GM19452 (cell line): ENCODE results near the gene TNS3.
"Not testable (repeated sequence)": the region's sequence is repeated elsewhere in the genome, so short reads cannot be mapped to it uniquely, and the experiment has no call there.

Experiments
- ATAC-seq: cut with Tn5 transposase; IDR thresholded peaks from one replicate; pipeline ENCODE4 v1.9.1; 2021; ENCODE audit not compliant: unreplicated experiment

Gene TNS3

DNA sequence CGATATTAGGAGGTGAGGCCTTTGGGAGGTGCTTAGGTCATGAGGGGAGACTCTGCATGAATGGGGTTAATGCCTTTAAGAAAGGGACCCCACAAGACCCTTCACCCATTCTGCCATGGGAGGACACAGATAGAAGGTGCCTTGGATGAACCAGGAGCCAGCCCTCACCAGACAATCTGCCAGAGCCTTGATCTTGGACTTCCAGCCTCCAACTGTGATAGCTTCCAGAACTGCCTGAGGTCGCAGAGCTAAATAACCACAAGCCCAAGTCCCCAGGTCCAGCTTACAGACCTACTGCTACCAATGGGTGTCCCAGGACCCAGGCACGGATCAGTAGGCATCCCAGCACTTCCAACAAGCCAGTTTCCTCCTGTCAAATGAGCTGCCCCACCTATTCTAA lies 37.5 kb downstream of the TNS3 start:
- ATAC-seq, result no peak

GRCh38 chr7:47543714-47544113 lies 38.2 kb downstream of the TNS3 start:
- ATAC-seq, result no peak

DNA sequence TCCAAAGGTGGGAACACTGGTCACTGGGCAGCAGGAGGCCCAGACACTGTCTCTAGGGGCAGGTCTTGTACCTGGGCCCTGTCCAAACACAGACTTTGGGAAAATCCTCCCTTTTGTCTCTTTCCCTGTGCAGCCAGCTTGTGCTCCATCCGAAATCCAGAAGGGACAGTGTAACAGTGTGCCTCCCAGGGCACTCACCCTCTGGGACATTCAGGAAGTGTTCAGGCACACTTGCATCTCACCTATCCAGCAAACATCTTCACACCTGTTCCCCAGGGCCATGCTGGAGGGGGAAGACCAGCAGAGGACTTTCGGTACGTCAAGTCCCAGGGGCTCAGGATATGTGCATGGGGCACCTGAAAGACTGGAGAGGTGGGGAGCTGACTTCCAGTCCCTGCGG lies 38.9 kb downstream of the TNS3 start:
- ATAC-seq, result no peak

GRCh38 chr7:47542051-47542450 lies 39.9 kb downstream of the TNS3 start:
- no peak for ATAC-seq

- not testable (repeated sequence) for ATAC-seq
Measured at GRCh38 chr7:47541485-47541884, 40.4 kb downstream of the TNS3 start.

GRCh38 chr7:47540387-47541350 lies 41.2 kb downstream of the TNS3 start:
- ATAC-seq, result no peak

- ATAC-seq, result no peak
Measured at GRCh38 chr7:47540053-47540386, 41.9 kb downstream of the TNS3 start.

DNA sequence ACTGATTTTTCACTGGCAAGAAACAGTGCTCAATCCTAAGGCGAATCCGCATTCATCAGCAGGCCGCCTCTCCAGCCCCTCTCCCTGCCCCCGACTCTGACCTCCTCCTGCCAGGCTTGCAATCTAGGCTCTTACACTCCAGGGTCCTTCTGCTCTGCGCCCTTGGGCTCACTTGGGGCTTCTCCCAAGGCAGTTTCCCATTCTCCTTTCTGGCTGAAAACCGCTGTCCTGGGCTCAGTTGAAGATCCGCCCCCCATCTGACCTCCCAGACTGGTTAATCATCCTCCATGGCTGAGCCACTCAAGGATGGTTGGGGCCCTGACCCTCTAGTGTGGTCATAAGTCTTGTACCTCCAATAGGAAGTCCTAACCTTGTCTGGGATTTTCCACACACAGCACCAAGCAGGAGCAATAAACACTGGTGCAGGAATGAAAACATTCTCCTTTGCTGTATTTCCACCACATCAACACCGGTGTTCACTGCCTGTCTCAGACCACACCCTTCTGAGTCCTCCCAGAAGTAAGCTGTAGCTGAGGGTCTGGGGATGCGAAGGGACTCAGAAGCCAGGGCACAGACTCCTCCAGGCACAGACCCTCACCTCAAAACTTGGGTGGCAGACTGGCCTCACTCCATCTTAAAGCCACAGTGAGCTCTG lies 42.4 kb downstream of the TNS3 start:
- no peak for ATAC-seq

- no peak for ATAC-seq
Measured at GRCh38 chr7:47538846-47539311, 43.0 kb downstream of the TNS3 start.

GRCh38 chr7:47537716-47538675 lies 43.9 kb downstream of the TNS3 start:
- no peak for ATAC-seq

GRCh38 chr7:47536661-47537611 lies 45.0 kb downstream of the TNS3 start:
- no peak for ATAC-seq

DNA sequence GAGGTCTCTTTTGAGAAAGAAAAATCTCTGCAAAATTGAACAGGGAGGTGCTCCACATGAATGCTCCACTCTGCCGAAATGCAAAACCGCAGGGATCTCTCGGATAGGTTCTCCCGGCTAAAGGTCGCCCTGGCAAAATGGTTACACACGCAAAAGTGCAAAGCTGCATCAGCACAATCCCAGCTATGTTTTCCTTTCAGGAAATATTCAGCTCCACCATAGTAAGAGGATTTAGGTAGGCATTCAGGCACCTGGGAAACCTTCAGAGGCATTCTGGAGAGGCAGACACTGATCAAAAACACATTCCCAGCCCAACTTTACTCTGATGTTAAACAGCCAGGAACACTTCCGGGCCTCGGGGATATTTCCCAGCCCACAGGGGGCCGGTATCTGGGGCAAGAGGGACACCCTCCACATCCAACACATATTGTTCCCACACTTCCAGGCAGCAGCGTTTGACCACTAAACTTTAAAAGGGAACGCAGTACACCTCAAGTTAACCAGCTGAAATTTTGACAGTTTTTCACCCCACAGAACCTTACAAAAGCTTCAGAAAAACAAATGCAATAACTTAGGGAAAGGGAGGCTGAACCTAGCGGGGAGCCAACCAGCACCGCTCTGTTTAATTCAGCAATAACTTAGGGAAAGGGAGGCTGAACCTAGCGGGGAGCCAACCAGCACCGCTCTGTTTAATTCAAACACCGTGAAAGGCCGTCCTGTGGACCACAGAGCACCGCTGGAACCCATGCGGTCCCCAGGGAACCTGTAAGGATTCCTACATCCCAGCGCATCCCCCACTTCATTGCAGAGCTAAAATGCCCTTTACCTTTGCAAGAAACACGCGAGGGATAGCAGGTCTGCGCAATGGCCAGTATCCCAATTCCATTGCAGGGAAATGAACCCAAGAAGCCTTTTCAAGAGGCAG lies 45.9 kb downstream of the TNS3 start:
- no peak for ATAC-seq

- ATAC-seq, result no peak
Measured at GRCh38 chr7:47535035-47535703, 46.7 kb downstream of the TNS3 start.

DNA sequence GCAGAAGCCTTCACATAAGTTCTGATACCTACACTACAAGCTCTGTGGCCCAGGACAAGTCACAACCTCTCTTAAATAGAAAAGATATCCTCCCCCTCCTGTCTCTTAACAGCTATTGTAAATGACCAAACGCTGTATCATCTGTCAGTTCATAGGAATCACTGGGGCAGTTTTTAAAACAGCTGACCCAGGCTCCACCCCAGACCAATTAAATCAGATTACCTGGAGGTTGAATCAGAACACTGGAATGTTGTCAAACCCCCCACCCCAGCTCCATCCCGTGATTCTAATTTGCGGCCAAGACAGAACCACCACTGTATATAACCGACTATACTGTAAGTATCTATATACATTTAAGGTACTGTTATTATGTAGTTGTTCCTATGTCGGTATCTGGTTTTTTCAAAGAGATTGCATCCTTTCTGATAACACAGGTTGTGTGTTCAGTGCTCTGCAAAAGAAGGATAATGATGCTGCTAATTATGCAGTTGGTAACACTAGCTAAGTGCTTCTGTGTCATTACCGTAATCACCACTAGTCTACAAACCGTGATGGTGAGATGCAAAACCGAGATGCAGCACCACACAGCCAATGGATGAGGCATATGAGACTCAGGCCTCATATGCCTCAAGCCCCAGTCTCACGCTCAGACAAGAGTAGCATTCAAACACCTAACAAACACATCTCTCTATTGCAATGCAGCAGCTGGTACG lies 47.4 kb downstream of the TNS3 start:
- ATAC-seq, result no peak

GRCh38 chr7:47531584-47532492 lies 50.1 kb downstream of the TNS3 start:
- ATAC-seq, result no peak

GRCh38 chr7:47529826-47530555 lies 51.9 kb downstream of the TNS3 start:
- ATAC-seq, result no peak
